K562 (cell line): ENCODE results near the gene ARHGAP24. TPM values are rescaled to one million over a fixed set of nuclear protein-coding genes. Genes with fewer than 3 reads are reported as not detected.
A peak's percentile ranks its signal among the peaks of the same experiment; 100 is the strongest.

Source experiments
- ATAC-seq: fragments of 200-7000 bp; cut with Tn5 transposase; 3 replicates; pipeline ENCODE4 v1.9.1; 2020; ENCODE audit warnings: moderate library complexity
- BruUV-seq: library from RNA; stranded (reverse); fragments of 400-500 nt; replicated peaks from 2 replicates; lab custom pipeline; 2021; lab: Mats Ljungman, UMichigan
- CTCF ChIA-PET: fragments of 300-600 bp; formaldehyde crosslinking; extraction: SDS; loops from one replicate; lab custom pipeline; 2021; ENCODE audit warnings: low intra/inter-chr PET ratio; lab: Yijun Ruan, JAX
- POLR2A ChIA-PET: fragments of 300-600, 350-650 bp; sonication (Branson Sonifier 250); formaldehyde crosslinking; extraction: SDS; loops from one replicate; lab custom pipeline; 2021; ENCODE audit warnings: antibody characterized with exemption, inconsistent platforms; lab: Yijun Ruan, JAX
- DNase-seq, 4 experiments: peaks; one replicate each; pipeline versions ENCODE4 v3.0.0 to v3.0.0-alpha.2; 2011 to 2018; ENCODE audit warnings: low spot score in 3 of 4, mixed read lengths in 3 of 4; ENCODE audit errors: extremely low read depth in 1 of 4
- FAIRE-seq: peaks from 2 replicates; lab custom pipeline; 2011; peaks lifted over from hg19 to GRCh38; lab: Jason Lieb, UNC
- H2AFZ ChIP-seq: 2 replicates; pipeline ENCODE4 v1.6.0; 2011; ENCODE audit warnings: low read depth, low read length, control low read depth, inconsistent platforms
- H3K27ac ChIP-seq: fragments of 200-600 bp; 3 replicates; pipeline ENCODE4 v1.8.0; 2011; ENCODE audit warnings: low read depth, mild to moderate bottlenecking, control low read depth, inconsistent platforms, low read length, moderate library complexity, mixed read lengths; ENCODE audit errors: extremely low read depth
- H3K27me3 ChIP-seq, 2 experiments: fragments of 300-600 bp in 1 of 2; 2 replicates in 1 of 2; 3 replicates in 1 of 2; pipeline versions ENCODE4 v1.6.0 to v1.8.0; 2011; ENCODE audit warnings: inconsistent platforms in 2 of 2, low read length in 2 of 2, mild to moderate bottlenecking in 1 of 2, mixed read lengths in 1 of 2, moderate library complexity in 1 of 2; ENCODE audit not compliant: control insufficient read depth in 2 of 2, insufficient read depth in 2 of 2
- H3K36me3 ChIP-seq: fragments of 300-600 bp; 3 replicates; pipeline ENCODE4 v1.8.0; 2011; ENCODE audit warnings: mild to moderate bottlenecking, low read length, inconsistent platforms; ENCODE audit not compliant: control insufficient read depth, insufficient read depth
- H3K4me1 ChIP-seq, 2 experiments: fragments of 200-600 bp in 1 of 2; replicated peaks in 1 of 2; 2 replicates in 1 of 2; 3 replicates in 1 of 2; pipeline versions ENCODE4 v1.5.1 to v1.8.0; 2011; ENCODE audit warnings: inconsistent platforms in 2 of 2, low read length in 2 of 2, mild to moderate bottlenecking in 1 of 2, mixed read lengths in 1 of 2, moderate library complexity in 1 of 2; ENCODE audit not compliant: control insufficient read depth in 2 of 2, insufficient read depth in 2 of 2
- H3K4me2 ChIP-seq: 2 replicates; pipeline ENCODE4 v1.6.1; 2011; ENCODE audit warnings: low read length, control low read depth, inconsistent platforms, mixed read lengths; ENCODE audit not compliant: insufficient read depth
- H3K4me3 ChIP-seq: fragments of 200-600 bp; sonication (generic), shearing (Covaris generic); 2 replicates; pipeline ENCODE4 v1.5.1; 2016; ENCODE audit warnings: control low read depth, inconsistent platforms
- H3K79me2 ChIP-seq: fragments of 200-600 bp; 3 replicates; pipeline ENCODE4 v1.8.0; 2011; ENCODE audit warnings: low read length, inconsistent platforms; ENCODE audit not compliant: control insufficient read depth, insufficient read depth
- H3K9ac ChIP-seq, 2 experiments: 2 replicates each; pipeline versions ENCODE4 v1.6.0 to v1.6.1; 2011; ENCODE audit warnings: low read depth in 2 of 2, low read length in 2 of 2, control low read depth in 1 of 2, inconsistent platforms in 1 of 2, mild to moderate bottlenecking in 1 of 2, mixed read lengths in 1 of 2; ENCODE audit not compliant: insufficient read depth in 1 of 2
- H3K9me1 ChIP-seq: one replicate; pipeline ENCODE4 v1.6.0; 2011; ENCODE audit warnings: inconsistent platforms, mild to moderate bottlenecking, low read length, moderate library complexity; ENCODE audit not compliant: control insufficient read depth, insufficient read depth
- H3K9me3 ChIP-seq: replicated peaks from 2 replicates; pipeline ENCODE4 v1.5.1; 2011; ENCODE audit warnings: low read depth, low read length, inconsistent platforms; ENCODE audit not compliant: control insufficient read depth, insufficient read depth
- H4K20me1 ChIP-seq: replicated peaks from 2 replicates; pipeline ENCODE4 v1.6.1; 2011; ENCODE audit warnings: low read length, inconsistent platforms, mixed read lengths; ENCODE audit not compliant: control insufficient read depth, insufficient read depth
- C11orf30 ChIP-seq: fragments of 450-650 bp; IDR thresholded peaks from 2 replicates; pipeline ENCODE4 v1.6.1; 2016; ENCODE audit warnings: low read depth, mild to moderate bottlenecking
- EGR1 ChIP-seq: fragments of 450-650 bp; conservative IDR thresholded peaks from 2 replicates; pipeline ENCODE4 v1.6.1; 2017; ENCODE audit warnings: mild to moderate bottlenecking
- GMEB1 ChIP-seq: fragments of 250-450 bp; sonication (Bioruptor Pico); IDR thresholded peaks from 2 replicates; pipeline ENCODE4 v1.4.0; 2020; ENCODE audit warnings: mild to moderate bottlenecking
- MAFF ChIP-seq: IDR thresholded peaks from 2 replicates; pipeline ENCODE4 v1.6.1; 2012; ENCODE audit warnings: low read length, improper control_type of control experiment
- MAFG ChIP-seq: fragments of 450-650 bp; conservative IDR thresholded peaks from 2 replicates; pipeline ENCODE4 v1.6.1; 2016; ENCODE audit warnings: missing genetic modification characterization, missing compliant biosample characterization
- MEIS2 ChIP-seq: fragments of 450-650 bp; IDR thresholded peaks from 2 replicates; pipeline ENCODE4 v1.6.1; 2014; ENCODE audit warnings: mild to moderate bottlenecking; ENCODE audit not compliant: partially characterized antibody
- PBX2 ChIP-seq, 2 experiments: IDR thresholded peaks in 1 of 2; conservative IDR thresholded peaks in 1 of 2; 2 replicates each; pipeline ENCODE4 v1.6.1; 2016; ENCODE audit warnings: low read depth in 2 of 2, mild to moderate bottlenecking in 1 of 2, missing compliant biosample characterization in 1 of 2, missing genetic modification characterization in 1 of 2, moderate library complexity in 1 of 2
- SMARCA5 ChIP-seq: fragments of 450-650 bp; IDR thresholded peaks from 2 replicates; pipeline ENCODE4 v1.6.1; 2016
- ZNF24 ChIP-seq: fragments of 450-650 bp; IDR thresholded peaks from 2 replicates; pipeline ENCODE4 v1.6.1; 2016
- ZNF316 ChIP-seq: fragments of 450-650 bp; IDR thresholded peaks from 2 replicates; pipeline ENCODE4 v1.6.1; 2016
- WGBS: fragments of 100-300 bp; shearing (Covaris generic); methylation state at CpG from one replicate; pipeline ENCODE4 v1.1.6; 2016; ENCODE audit warnings: low coverage, mixed read lengths; ENCODE audit not compliant: insufficient coverage; ENCODE audit errors: missing lambda C conversion rate; 5-methylcytosine and 5-hydroxymethylcytosine counted together
- in situ Hi-C: fragments of 300-500 bp; cut with MboI; formaldehyde crosslinking; loops from 4 replicates; pipeline ENCODE4 v1.15.0; 2018; ENCODE audit warnings: inconsistent platforms, mixed read lengths
- intact Hi-C: fragments of 100-400 bp; cut with micrococcal nuclease; formaldehyde crosslinking; loops from 2 replicates; pipeline ENCODE4 v1.14.2; 2022
- polyA plus RNA-seq, 8 experiments: library from polyadenylated mRNA; depleted of rRNA in 4 of 8; stranded (reverse) in 5 of 8; unstranded in 3 of 8; fragments of >200 nt; fragmentation: Nextera tagmentation in 2 of 8; fragmentation: Illumina TruSeq in 1 of 8; extraction: Ambion mirVana in 2 of 8; extraction: Trizol in 1 of 8; gene quantifications; 2 replicates each; pipeline versions ENCODE4 v1.2.1 to v1.2.3, GENCODE V29; 2011 to 2014; ENCODE audit warnings: inconsistent platforms in 1 of 8, missing spikeins in 1 of 8
- total RNA-seq, 7 experiments: library from RNA; depleted of rRNA in 6 of 7; stranded (reverse); fragments of >200 nt in 6 of 7; fragmentation: Illumina TruSeq in 2 of 7; extraction: Trizol in 2 of 7; gene quantifications; 2 replicates each; pipeline versions ENCODE4 v1.2.1 to v1.2.3, GENCODE V29; 2011 to 2021; ENCODE audit warnings: low replicate concordance in 1 of 7

Gene ARHGAP24
- total and polyA plus RNA-seq, 9 of the 15 experiments (the other 6 are each of a cell fraction or from before 2014, with no cell fraction given), result 8.0 to 22.6 (median 14.0) TPM

GRCh38 chr4:85495621-85496020, 20.7 kb downstream of the ARHGAP24 start:
- intact Hi-C loops, result loop anchor here (5.0 kb wide), 1 partner anchor 78 kb away; no protein-coding TSS in a partner anchor
- BruUV-seq, result no TSS peak
- no peaks in the 10 kb centered on the region for H3K9me3 ChIP-seq
- 12% methylated on average over 3 of the region's 3 CpGs for WGBS
- H2AFZ ChIP-seq, result no peak overlapping the region
- no peaks in the 10 kb centered on the region for H4K20me1 ChIP-seq
- H3K9me1 ChIP-seq, result no peaks in the 10 kb centered on the region
- TF ChIP-seq GMEB1 (CRISPR knock-in tag), result no peak
- TF ChIP-seq MAFG (tag), result peak; percentile 68
- TF ChIP-seq ZNF316, result peak; percentile 70
- no peak for TF ChIP-seq SMARCA5
- 0 out of 2 replicates have a peak, but pooled peaks have one; percentile 17 for TF ChIP-seq MAFF
- TF ChIP-seq EGR1, result no peak
- TF ChIP-seq ZNF24, result no peak
- peak; percentile 30 for TF ChIP-seq MEIS2
- TF ChIP-seq PBX2 (CRISPR knock-in tag; IDR thresholded peaks at IDR 0.05; ENCODE audit: low read depth), result no peak
- TF ChIP-seq PBX2 (tag; conservative IDR thresholded peaks at IDR 0.05; ENCODE audit: low read depth), result 0 out of 2 replicates have a peak, but pooled peaks have one; percentile 20
- peak; percentile 47; the same call in 1 of the 2 replicates for TF ChIP-seq C11orf30
- no peaks in the 10 kb centered on the region for H3K36me3 ChIP-seq
- FAIRE-seq (no peak), DNase-seq (no peak), ATAC-seq (no peak)
- ChIA-PET CTCF (no interaction called here), POLR2A (no interaction called here)
- no peaks in the 10 kb centered on the region for H3K27me3 ChIP-seq
- in situ Hi-C loops, result no loop called here
- H3K4me1 ChIP-seq, result no peaks in the 10 kb centered on the region
- H3K4me2 ChIP-seq, result no peak overlapping the region
- no peaks in the 10 kb centered on the region for H3K79me2 ChIP-seq
- H3K27ac ChIP-seq, result no peak overlapping the region
- no peak overlapping the region for H3K4me3 ChIP-seq
- no peak overlapping the region for H3K9ac ChIP-seq
